Transverse colon (tissue), 4 donors: Measurements from ENCODE around the gene ME3. TPM values are rescaled to one million over a fixed set of nuclear protein-coding genes. Genes with fewer than 3 reads are reported as not detected.

Source experiments
- DNase-seq: peaks from one replicate; pipeline ENCODE4 v3.0.0-alpha.2; 2019
- H3K27ac ChIP-seq, 4 donors: fragments of 200-600 bp; sonication (generic); 2 replicates each; pipeline ENCODE4 v1.5.1; 2016 to 2018; ENCODE audit warnings: inconsistent platforms in 4 of 4
- H3K27me3 ChIP-seq: fragments of 200-600 bp; sonication (generic); 2 replicates; pipeline ENCODE4 v1.5.1; 2017; ENCODE audit warnings: inconsistent platforms
- H3K36me3 ChIP-seq, 4 donors: fragments of 200-600 bp; sonication (generic); 2 replicates each; pipeline ENCODE4 v1.5.1; 2017 to 2019; ENCODE audit warnings: inconsistent platforms in 4 of 4
- H3K4me1 ChIP-seq, 4 donors: fragments of 200-600 bp; sonication (generic); 2 replicates each; pipeline ENCODE4 v1.5.1; 2017 to 2020; ENCODE audit warnings: inconsistent platforms in 4 of 4
- H3K4me3 ChIP-seq, 4 donors: fragments of 200-600 bp; sonication (generic); 1 replicate in 1 of 4; 2 replicates in 3 of 4; pipeline versions ENCODE4 v1.5.1 to v1.6.1; 2017 to 2019; ENCODE audit warnings: inconsistent platforms in 4 of 4
- H3K9me3 ChIP-seq, 2 donors: fragments of 200-600 bp; sonication (generic); 2 replicates each; pipeline ENCODE4 v1.5.1; 2017 to 2019; ENCODE audit warnings: inconsistent platforms in 2 of 2
- EP300 ChIP-seq: sonication (generic); formaldehyde crosslinking; IDR thresholded peaks from one replicate; pipeline ENCODE4 v1.6.1; 2017; ENCODE audit warnings: antibody characterized with exemption, low read depth
- POLR2A ChIP-seq: fragments of 450-650 bp; IDR thresholded peaks from one replicate; pipeline ENCODE4 v1.6.1; 2016; ENCODE audit warnings: antibody characterized with exemption, mild to moderate bottlenecking, moderate library complexity
- POLR2AphosphoS5 ChIP-seq, 3 donors: sonication (generic); formaldehyde crosslinking; IDR thresholded peaks; one replicate each; pipeline ENCODE4 v1.6.1; 2016; ENCODE audit warnings: antibody characterized with exemption in 3 of 3
- WGBS, 2 donors: methylation state at CpG; one replicate each; pipeline ENCODE4 v1.1.5; 2018; ENCODE audit warnings: low coverage in 1 of 2; 5-methylcytosine and 5-hydroxymethylcytosine counted together
- in situ Hi-C, 4 donors: fragments of 200-750 bp; cut with MboI; loops; one replicate each; pipeline versions ENCODE4 v1.15.0 to v1.15.1; 2017; ENCODE audit warnings: low sequenced_read_pairs in 3 of 4, low pct_ligation_motif_present in 1 of 4, low pct_unique_long_range_greater_than_20kb in 1 of 4
- intact Hi-C: fragments of 100-400 bp; cut with DNase I; formaldehyde crosslinking; loops from one replicate; pipeline ENCODE4 v1.15.1; 2023; ENCODE audit warnings: low total_unique reads
- total RNA-seq, 4 donors: library from RNA; depleted of rRNA; stranded (reverse); fragments of >200 nt; gene quantifications; one replicate each; pipeline ENCODE4 v1.1.0, GENCODE V29; 2016
- TF ChIP-seq, protein P1 (sequence below), 5 experiments: fragments of 200-600 bp in 3 of 5; fragments of 450-650 bp in 2 of 5; sonication (generic) in 3 of 5; IDR thresholded peaks; 1 replicate in 2 of 5; 2 replicates in 3 of 5; pipeline ENCODE4 v1.5.1; 2016 to 2017; ENCODE audit warnings: antibody characterized with exemption in 5 of 5, inconsistent platforms in 3 of 5, mild to moderate bottlenecking in 2 of 5, moderate library complexity in 1 of 5

Gene ME3
- total RNA-seq, 4 donors from 2014 or later, result 91.8 to 258 (median 116) TPM

DNA sequence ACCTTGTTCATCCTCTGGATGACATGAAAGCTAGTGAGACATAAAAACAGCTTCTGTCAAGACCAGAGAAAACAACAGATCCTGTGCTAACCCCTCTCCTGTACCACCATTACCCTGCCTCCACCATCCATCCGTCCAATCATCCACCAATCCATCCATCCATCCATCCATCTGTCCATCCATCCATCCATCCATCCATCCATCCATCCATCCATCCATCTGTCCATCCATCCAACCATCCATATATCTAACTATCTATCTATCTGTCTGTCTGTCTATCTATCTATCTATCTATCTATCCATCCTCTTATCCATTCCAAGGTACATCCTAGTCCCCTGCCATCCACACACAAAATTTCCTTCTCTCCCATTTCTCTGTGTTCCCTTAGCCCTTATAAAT lies 46.6 kb upstream of the ME3 start:
- in situ Hi-C loops, result no loop called here

DNA sequence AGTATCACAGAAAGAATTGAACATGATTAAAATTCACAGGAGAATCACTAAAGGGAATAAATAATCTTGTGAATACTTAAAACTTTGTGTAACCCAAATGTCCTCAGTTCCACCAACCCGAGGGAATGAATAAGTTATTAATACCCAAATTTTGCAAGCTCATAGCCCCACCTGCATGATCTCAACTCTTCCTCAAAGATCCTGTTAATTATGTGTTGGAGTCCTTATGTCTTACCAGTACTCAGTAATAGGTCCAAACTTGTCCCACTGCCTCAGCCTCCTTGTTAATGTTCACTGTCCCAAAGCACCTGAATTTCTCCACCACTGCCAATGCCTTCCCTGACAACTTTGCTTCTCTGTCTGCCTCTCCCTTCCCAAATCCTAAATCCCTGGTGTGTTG lies 46.1 kb upstream of the ME3 start:
- intact Hi-C loops (no loop called here), in situ Hi-C loops (no loop called here)
- Histone ChIP-seq H3K4me1 (no peaks in the 10 kb centered on the region), H3K9me3 (peaks cover 7 to 11% of the 10 kb centered on the region in 2 donors), H3K36me3 (no peaks in the 10 kb centered on the region), H3K27ac (no peak overlapping the region), H3K27me3 (no peaks in the 10 kb centered on the region), H3K4me3 (no peak overlapping the region)
- WGBS, 2 donors, result 73 to 78% methylated on average over 1 of the region's 1 CpG
- TF ChIP-seq POLR2AphosphoS5 (IDR thresholded peaks at IDR 0.05) (no peak), EP300 (no peak), POLR2A (no peak)
- TF ChIP-seq, protein P1, sequence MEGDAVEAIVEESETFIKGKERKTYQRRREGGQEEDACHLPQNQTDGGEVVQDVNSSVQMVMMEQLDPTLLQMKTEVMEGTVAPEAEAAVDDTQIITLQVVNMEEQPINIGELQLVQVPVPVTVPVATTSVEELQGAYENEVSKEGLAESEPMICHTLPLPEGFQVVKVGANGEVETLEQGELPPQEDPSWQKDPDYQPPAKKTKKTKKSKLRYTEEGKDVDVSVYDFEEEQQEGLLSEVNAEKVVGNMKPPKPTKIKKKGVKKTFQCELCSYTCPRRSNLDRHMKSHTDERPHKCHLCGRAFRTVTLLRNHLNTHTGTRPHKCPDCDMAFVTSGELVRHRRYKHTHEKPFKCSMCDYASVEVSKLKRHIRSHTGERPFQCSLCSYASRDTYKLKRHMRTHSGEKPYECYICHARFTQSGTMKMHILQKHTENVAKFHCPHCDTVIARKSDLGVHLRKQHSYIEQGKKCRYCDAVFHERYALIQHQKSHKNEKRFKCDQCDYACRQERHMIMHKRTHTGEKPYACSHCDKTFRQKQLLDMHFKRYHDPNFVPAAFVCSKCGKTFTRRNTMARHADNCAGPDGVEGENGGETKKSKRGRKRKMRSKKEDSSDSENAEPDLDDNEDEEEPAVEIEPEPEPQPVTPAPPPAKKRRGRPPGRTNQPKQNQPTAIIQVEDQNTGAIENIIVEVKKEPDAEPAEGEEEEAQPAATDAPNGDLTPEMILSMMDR (IDR thresholded peaks at IDR 0.05), result no peak
- no peak for DNase-seq

More for the DNA sequence above, 46.6 kb upstream of the ME3 start:
- no peak overlapping the region for H3K27ac ChIP-seq
- intact Hi-C loops, result no loop called here
- H3K27me3 ChIP-seq, result no peaks in the 10 kb centered on the region
- no peaks in the 10 kb centered on the region for H3K36me3 ChIP-seq
- TF ChIP-seq POLR2A (no peak), EP300 (no peak), POLR2AphosphoS5 (IDR thresholded peaks at IDR 0.05) (no peak)
- TF ChIP-seq, protein P1 (IDR thresholded peaks at IDR 0.05), result no peak
- no peak overlapping the region for H3K4me3 ChIP-seq
- DNase-seq, result no peak
- 76 to 82% methylated on average over 1 of the region's 1 CpG for WGBS, 2 donors
- peaks cover 7 to 11% of the 10 kb centered on the region in 2 donors for H3K9me3 ChIP-seq
- no peaks in the 10 kb centered on the region for H3K4me1 ChIP-seq

DNA sequence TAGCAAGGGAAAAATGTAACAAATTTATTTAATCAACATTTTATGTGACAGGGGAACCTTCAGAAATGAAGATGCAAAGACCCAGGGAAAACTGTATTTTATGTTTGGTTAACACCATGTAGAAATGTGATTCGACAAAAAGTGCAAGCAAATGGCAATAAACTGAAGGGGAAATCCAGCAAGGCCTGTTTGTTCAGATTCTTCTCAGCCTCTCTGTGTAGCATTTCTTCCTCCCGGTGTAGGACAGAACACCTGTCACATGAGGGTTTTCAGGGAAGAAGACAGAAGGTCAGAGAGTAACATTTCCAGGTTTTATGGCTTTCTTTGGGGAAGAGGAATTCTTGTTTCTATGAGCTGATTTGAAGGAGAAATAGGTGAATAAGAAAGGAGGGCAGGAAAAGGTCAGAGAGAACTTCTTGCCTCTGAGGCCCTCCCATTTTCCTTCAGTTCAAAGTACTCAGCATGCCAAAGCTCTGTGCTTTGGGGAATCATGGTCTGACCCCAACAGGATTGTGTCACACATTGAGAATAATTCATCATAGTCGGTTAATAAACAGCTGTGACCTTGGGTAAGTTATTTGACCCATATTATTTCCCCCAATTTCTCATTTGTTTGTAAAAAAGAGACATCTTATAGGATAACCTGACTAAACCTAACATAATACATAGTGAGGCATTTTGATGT lies 45.5 kb upstream of the ME3 start:
- TF ChIP-seq POLR2A (no peak), POLR2AphosphoS5 (IDR thresholded peaks at IDR 0.05) (no peak), EP300 (no peak)
- TF ChIP-seq, protein P1 (IDR thresholded peaks at IDR 0.05), result no peak
- Histone ChIP-seq H3K27me3 (no peaks in the 10 kb centered on the region), H3K4me3 (no peak overlapping the region), H3K36me3 (no peaks in the 10 kb centered on the region), H3K27ac (no peak overlapping the region), H3K4me1 (no peaks in the 10 kb centered on the region), H3K9me3 (peaks cover 3 to 9% of the 10 kb centered on the region in 2 donors)
- 48% methylated on average over 3 of the region's 3 CpGs for WGBS, 2 donors
- intact Hi-C loops (no loop called here), in situ Hi-C loops (no loop called here)
- DNase-seq, result no peak

DNA sequence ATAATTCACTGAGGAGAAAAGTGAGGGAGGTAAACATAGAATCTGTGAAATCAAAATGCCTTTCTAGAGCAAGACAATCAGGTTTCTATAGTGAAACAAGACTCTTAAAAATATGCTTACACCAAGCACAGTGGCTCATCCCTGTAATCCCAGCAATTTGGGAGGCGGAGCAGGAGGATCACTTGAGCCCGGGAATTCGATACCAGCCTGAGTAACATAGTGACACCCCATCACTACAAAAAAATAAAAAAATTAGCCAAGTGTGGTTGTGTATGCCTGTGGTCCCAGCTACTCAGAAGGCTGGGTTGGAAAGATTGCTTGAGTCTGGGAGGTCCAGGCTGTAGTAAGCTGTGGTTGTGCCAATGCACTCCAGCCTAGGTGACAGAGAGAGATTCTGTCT lies 43.2 kb upstream of the ME3 start:
- intact Hi-C loops (no loop called here), in situ Hi-C loops (no loop called here)
- TF ChIP-seq POLR2A (no peak), EP300 (no peak), POLR2AphosphoS5 (IDR thresholded peaks at IDR 0.05) (no peak)
- TF ChIP-seq, protein P1 (IDR thresholded peaks at IDR 0.05), result no peak
- H3K4me3 ChIP-seq, result no peak overlapping the region
- no peaks in the 10 kb centered on the region for H3K9me3 ChIP-seq
- no peaks in the 10 kb centered on the region for H3K27me3 ChIP-seq
- no peak for DNase-seq
- H3K27ac ChIP-seq, result no peak overlapping the region
- no peaks in the 10 kb centered on the region for H3K4me1 ChIP-seq
- whole genome bisulfite sequencing, 2 donors, result 88% methylated on average over 3 of the region's 3 CpGs; no CpG with 5 or more reads in 1 of the 2 donors
- H3K36me3 ChIP-seq, result no peaks in the 10 kb centered on the region
